BE2C (cell line): ENCODE measurements around the gene OR2C3.
"Not testable (repeated sequence)": the region's sequence is repeated elsewhere in the genome, so short reads cannot be mapped to it uniquely, and the experiment has no call there.

Source experiments
- DNase-seq: peaks from one replicate; pipeline ENCODE4 v3.0.0-alpha.2; 2020
- H3K27me3 ChIP-seq: fragments of 250-450 bp; sonication (Bioruptor Pico); 2 replicates; pipeline ENCODE4 v1.5.1; 2020; ENCODE audit warnings: mild to moderate bottlenecking
- H3K36me3 ChIP-seq: fragments of 250-450 bp; sonication (Bioruptor Pico); 2 replicates; pipeline ENCODE4 v1.5.1; 2020; ENCODE audit warnings: mild to moderate bottlenecking
- H3K4me1 ChIP-seq: fragments of 250-450 bp; sonication (Bioruptor Pico); 2 replicates; pipeline ENCODE4 v1.5.1; 2020
- H3K4me3 ChIP-seq: 2 replicates; pipeline ENCODE4 v1.5.1; 2011; ENCODE audit warnings: low read depth, low read length
- H3K9me3 ChIP-seq: fragments of 250-450 bp; sonication (Bioruptor Pico); 2 replicates; pipeline ENCODE4 v1.5.1; 2020
- CTCF ChIP-seq: IDR thresholded peaks from 2 replicates; pipeline ENCODE4 v1.5.1; 2012; ENCODE audit warnings: mild to moderate bottlenecking, low read depth, low read length

Gene OR2C3

GRCh38 chr1:247530785-247531184 lies 5.5 kb downstream of the OR2C3 start:
- no peak overlapping the region for H3K4me3 ChIP-seq
- no peak for TF ChIP-seq CTCF
- DNase-seq: no peak
- no peaks in the 10 kb centered on the region for H3K36me3 ChIP-seq
- H3K4me1 ChIP-seq: no peaks in the 10 kb centered on the region
- no peaks in the 10 kb centered on the region; the same call in 1 of the 2 replicates for H3K9me3 ChIP-seq
- H3K27me3 ChIP-seq: no peaks in the 10 kb centered on the region

- Histone ChIP-seq H3K4me1 (no peaks in the 10 kb centered on the region), H3K4me3 (no peak overlapping the region), H3K36me3 (no peaks in the 10 kb centered on the region), H3K9me3 (no peaks in the 10 kb centered on the region; the same call in 1 of the 2 replicates), H3K27me3 (no peaks in the 10 kb centered on the region)
- TF ChIP-seq CTCF: no peak
- DNase-seq: no peak
Observed at GRCh38 chr1:247529771-247530355, 6.4 kb downstream of the OR2C3 start.

GRCh38 chr1:247528812-247529474 lies 7.3 kb downstream of the OR2C3 start:
- no peak overlapping the region for H3K4me3 ChIP-seq
- H3K4me1 ChIP-seq: no peaks in the 10 kb centered on the region
- TF ChIP-seq CTCF: no peak
- no peaks in the 10 kb centered on the region for H3K36me3 ChIP-seq
- H3K9me3 ChIP-seq: no peaks in the 10 kb centered on the region; the same call in 1 of the 2 replicates
- no peak for DNase-seq
- no peaks in the 10 kb centered on the region for H3K27me3 ChIP-seq

- H3K9me3 ChIP-seq, H3K36me3 ChIP-seq, DNase-seq, H3K4me3 ChIP-seq, H3K27me3 ChIP-seq, H3K4me1 ChIP-seq: not testable (repeated sequence)
Observed at GRCh38 chr1:247521886-247522285, 14.4 kb downstream of the OR2C3 start.

GRCh38 chr1:247518613-247518891 lies 17.7 kb downstream of the OR2C3 start:
- no peaks in the 10 kb centered on the region for H3K27me3 ChIP-seq
- H3K4me1 ChIP-seq: no peaks in the 10 kb centered on the region
- DNase-seq: no peak
- no peak for TF ChIP-seq CTCF
- no peaks in the 10 kb centered on the region for H3K9me3 ChIP-seq
- H3K4me3 ChIP-seq: no peak overlapping the region
- H3K36me3 ChIP-seq: no peaks in the 10 kb centered on the region

GRCh38 chr1:247517795-247518612 lies 18.2 kb downstream of the OR2C3 start:
- H3K4me3 ChIP-seq: no peak overlapping the region
- no peak for TF ChIP-seq CTCF
- no peaks in the 10 kb centered on the region for H3K4me1 ChIP-seq
- H3K9me3 ChIP-seq: no peaks in the 10 kb centered on the region
- DNase-seq: no peak
- H3K27me3 ChIP-seq: no peaks in the 10 kb centered on the region
- H3K36me3 ChIP-seq: no peaks in the 10 kb centered on the region
